Stimulated activated naive CD8-positive, alpha-beta T cell treated with anti-CD3 and anti-CD28 coated beads, Interleukin-15, amount 100 ng/mL, for 72 hours (primary cell): ENCODE data around the gene OGFR.

Experiments used
- ATAC-seq: fragments of 150-1000 bp; cut with Tn5 transposase; 2 replicates; pipeline ENCODE4 v1.10.0; 2021; ENCODE audit warnings: mild to moderate bottlenecking, moderate library complexity
- DNase-seq, 2 donors: peaks; one replicate each; pipeline ENCODE4 v3.0.0; 2021 to 2022
- H3K27ac Mint-ChIP-seq, 2 donors: one replicate each; pipeline ENCODE4 v1.8.0; 2022; ENCODE audit warnings: mild to moderate bottlenecking in 2 of 2, mixed read lengths in 2 of 2, moderate library complexity in 2 of 2
- H3K27me3 Mint-ChIP-seq: one replicate; pipeline ENCODE4 v1.8.0; 2022; ENCODE audit warnings: mixed read lengths
- H3K4me1 Mint-ChIP-seq: one replicate; pipeline ENCODE4 v1.8.0; 2022; ENCODE audit warnings: mild to moderate bottlenecking, mixed read lengths
- H3K4me3 Mint-ChIP-seq, 2 donors: one replicate each; pipeline ENCODE4 v1.8.0; 2022; ENCODE audit warnings: mild to moderate bottlenecking in 2 of 2, mixed read lengths in 2 of 2, moderate library complexity in 1 of 2
- H3K9me3 Mint-ChIP-seq, 2 donors: one replicate each; pipeline ENCODE4 v1.8.0; 2022; ENCODE audit warnings: mixed read lengths in 2 of 2

The OGFR gene

DNA sequence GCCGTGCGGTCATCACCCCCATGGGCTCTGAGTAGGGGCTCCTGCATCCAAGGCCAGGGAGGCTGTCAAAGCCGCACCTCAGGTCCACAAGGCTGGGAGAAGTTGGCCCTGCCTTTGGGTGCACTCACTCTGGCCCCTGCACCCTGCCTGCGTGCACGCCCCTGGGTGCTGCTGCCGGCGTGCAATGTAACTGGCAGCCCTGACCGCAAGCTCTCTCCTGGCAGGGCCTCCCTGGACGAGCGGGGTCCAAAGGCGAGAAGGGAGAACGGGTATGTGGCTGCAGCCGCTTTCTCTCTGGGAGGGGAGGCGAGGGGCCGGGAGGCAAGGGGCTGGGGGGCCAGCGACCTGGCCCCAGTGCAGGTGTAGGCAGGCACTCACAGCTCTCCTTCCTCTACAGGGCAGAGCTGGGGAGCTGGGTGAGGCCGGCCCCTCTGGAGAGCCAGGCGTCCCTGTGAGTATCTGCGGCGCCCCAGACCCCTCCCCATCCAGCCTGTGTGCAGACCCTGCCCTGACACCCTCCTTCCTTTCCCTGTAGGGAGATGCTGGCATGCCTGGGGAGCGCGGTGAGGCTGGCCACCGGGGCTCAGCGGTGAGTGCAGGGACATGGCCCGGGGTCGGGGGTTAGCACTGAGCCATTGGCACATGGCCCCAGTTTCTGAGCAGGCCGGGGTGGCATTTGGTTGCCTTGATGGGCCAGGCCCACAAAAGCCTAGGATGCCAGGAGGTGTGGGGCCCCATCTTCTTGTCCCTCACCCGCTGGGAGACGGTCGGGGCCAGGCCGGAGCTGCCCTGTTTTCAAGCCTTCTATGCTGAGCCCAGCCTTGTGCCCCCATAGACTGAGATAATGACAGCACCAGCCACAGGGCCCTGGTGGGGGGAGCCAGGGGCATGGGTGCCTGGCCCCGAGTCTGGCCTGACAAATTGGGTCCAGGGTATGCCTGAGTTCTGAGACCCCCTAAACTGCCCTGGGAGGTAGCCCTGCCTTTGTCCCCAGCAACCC, 24.9 kb downstream of the OGFR start:
- H3K4me3 Mint-ChIP-seq, result no peak overlapping the region
- peaks cover 13% of the 10 kb centered on the region for H3K4me1 Mint-ChIP-seq
- peak; percentile 16 for ATAC-seq
- no peak for DNase-seq
- no peaks in the 10 kb centered on the region for H3K27me3 Mint-ChIP-seq
- H3K9me3 Mint-ChIP-seq, result no peaks in the 10 kb centered on the region
- no peak overlapping the region for H3K27ac Mint-ChIP-seq

DNA sequence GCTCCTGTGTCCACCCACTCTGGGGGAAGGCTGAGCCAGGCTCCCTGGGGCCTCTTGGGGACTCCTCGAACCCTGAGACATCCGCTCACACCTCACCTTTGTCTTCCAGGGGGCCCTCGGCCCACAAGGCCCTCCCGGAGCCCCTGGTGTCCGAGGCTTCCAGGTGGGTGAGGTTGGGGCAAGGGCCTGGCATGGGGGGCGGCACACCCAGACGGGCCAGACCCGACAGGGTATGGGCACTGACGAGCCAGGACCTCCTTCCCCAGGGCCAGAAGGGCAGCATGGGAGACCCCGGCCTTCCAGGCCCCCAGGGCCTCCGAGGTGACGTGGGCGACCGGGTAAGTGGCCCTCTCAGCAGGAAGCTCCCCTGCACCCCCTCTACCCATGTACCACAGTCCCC, 25.6 kb downstream of the OGFR start:
- Mint-ChIP-seq H3K4me1 (peaks cover 13% of the 10 kb centered on the region), H3K9me3 (no peaks in the 10 kb centered on the region), H3K27ac (no peak overlapping the region), H3K4me3 (no peak overlapping the region), H3K27me3 (no peaks in the 10 kb centered on the region)
- ATAC-seq, result no peak
- DNase-seq, result no peak

DNA sequence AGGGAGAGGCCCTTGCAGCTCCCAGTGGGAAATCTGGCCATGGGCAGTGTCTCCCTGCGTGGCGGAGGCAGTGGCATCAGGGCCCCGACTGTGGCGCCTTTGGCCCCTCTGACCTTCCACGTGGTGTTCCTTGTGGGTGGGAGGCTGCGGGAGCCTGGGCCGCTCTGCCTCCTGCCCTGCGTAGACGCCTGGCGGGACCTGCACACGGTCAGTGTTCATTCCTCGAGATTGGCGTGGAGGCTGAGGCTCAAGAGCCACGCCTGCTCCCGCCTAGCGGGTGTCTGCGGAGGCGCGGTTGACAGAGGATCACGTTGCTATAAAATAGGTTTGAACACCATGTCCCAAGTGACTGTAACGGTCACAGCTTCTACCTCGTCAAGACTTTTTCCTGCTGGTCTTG, 26.2 kb downstream of the OGFR start:
- ATAC-seq (no peak), DNase-seq (no peak)
- Mint-ChIP-seq H3K9me3 (no peaks in the 10 kb centered on the region), H3K27me3 (no peaks in the 10 kb centered on the region), H3K4me1 (peaks cover 13% of the 10 kb centered on the region), H3K4me3 (no peak overlapping the region), H3K27ac (no peak overlapping the region)

DNA sequence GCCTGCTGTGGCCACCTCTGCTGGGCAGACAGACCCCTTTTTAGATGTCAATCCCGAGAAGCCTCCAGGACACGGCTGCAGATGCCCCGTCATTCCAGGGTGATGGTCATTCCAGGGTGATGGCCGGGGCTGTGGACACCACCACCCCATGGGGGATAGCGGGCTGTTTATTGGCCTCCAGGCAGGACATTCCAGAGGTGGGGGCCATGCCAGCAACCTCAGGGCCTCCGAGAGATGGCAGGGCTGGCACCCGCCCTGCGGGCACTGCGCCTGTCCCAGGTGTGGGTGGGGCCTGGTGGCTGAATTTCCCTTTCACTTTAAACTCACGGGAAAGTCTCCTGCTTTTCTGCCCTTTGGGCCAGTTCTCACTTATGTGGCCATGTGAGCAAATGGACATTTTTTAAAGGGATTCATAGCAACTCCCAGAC, 26.7 kb downstream of the OGFR start:
- Mint-ChIP-seq H3K4me1 (peaks cover 13% of the 10 kb centered on the region), H3K4me3 (no peak overlapping the region), H3K27me3 (no peaks in the 10 kb centered on the region), H3K27ac (peak overlapping the region in 1 of 2 donors; percentile 7), H3K9me3 (no peaks in the 10 kb centered on the region)
- ATAC-seq (no peak), DNase-seq (no peak)

DNA sequence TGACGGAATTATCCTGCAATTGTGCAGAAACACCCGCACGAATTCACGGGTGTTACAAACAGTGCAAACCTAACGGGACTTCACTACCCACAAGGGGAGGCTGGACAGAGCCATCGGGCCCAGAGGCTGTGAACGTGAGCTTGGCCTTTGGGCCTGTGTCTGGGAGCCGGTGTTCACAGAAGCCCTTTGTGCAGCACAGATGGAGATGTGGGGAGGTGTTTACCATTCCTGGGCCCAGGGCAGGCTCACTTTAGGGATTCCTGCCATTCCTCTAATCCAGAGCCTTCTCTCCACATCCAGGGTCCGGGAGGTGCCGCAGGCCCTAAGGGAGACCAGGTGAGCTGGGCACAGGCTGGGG, 27.2 kb downstream of the OGFR start:
- DNase-seq, result no peak
- no peaks in the 10 kb centered on the region for H3K27me3 Mint-ChIP-seq
- H3K9me3 Mint-ChIP-seq, result no peaks in the 10 kb centered on the region
- no peak overlapping the region for H3K4me3 Mint-ChIP-seq
- peaks cover 13% of the 10 kb centered on the region for H3K4me1 Mint-ChIP-seq
- ATAC-seq, result no peak
- H3K27ac Mint-ChIP-seq, result no peak overlapping the region

DNA sequence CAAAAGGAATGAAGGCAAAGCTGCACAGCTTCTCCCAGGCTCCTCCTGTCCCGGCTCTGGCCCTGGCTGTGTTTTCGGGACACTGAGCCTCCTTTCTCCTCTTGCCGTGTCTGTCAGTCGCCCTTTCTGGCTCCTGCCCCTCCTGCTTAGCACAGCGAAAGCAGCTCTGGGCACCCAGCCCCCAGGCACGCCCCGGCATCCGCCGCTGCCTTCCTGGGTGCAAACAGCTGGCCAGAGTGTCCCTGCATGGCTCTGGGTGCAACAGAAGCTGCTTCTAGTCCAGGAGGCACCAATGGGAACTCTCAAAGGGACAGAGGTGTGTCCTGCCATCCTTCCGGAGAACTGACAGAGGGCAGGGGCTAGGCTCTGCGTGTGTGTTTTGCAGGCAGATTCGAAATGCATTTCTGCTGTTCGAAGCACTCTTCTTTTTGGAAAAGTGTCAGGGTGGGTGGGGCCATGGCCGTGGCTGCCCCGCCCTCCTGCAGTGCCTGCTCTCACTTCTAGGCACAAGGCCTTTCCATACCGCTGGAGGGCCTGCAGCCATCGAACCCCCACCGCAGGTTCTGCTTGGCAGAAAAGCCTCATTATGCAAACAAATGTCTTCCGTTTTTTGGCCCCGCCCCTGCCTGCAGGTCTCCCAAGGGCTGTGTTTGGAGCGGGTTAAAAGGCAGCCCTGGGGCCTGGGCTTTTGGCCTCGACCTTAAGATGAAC, 27.7 kb downstream of the OGFR start:
- Mint-ChIP-seq H3K4me3 (no peak overlapping the region), H3K9me3 (no peaks in the 10 kb centered on the region), H3K27ac (no peak overlapping the region), H3K4me1 (peaks cover 13% of the 10 kb centered on the region), H3K27me3 (no peaks in the 10 kb centered on the region)
- ATAC-seq, result no peak
- no peak for DNase-seq

DNA sequence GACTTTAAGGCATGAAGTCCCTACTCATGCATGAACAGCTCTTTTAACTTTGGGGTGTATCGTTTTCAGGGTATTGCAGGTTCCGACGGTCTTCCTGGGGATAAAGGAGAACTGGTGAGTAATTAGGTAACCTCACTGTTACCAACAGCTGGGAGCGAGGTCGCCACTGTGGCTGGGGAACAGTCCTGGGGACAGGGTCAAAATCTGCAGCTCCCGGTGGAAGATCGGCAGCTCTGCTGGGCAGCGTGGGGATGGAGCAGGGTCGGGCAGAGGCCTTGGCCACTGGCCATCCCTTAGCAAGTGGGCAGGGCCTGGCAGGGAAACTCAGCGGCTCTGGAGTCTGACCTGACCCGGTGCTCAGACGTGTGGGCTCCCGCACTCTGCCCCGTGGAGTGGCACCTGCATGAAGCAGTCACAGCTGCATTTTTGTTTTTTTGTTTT, 28.3 kb downstream of the OGFR start:
- DNase-seq, result no peak
- no peak for ATAC-seq
- Mint-ChIP-seq H3K27me3 (no peaks in the 10 kb centered on the region), H3K9me3 (no peaks in the 10 kb centered on the region), H3K27ac (peak overlapping the region in 1 of 2 donors; percentile 65), H3K4me3 (no peak overlapping the region), H3K4me1 (peaks cover 13% of the 10 kb centered on the region)

DNA sequence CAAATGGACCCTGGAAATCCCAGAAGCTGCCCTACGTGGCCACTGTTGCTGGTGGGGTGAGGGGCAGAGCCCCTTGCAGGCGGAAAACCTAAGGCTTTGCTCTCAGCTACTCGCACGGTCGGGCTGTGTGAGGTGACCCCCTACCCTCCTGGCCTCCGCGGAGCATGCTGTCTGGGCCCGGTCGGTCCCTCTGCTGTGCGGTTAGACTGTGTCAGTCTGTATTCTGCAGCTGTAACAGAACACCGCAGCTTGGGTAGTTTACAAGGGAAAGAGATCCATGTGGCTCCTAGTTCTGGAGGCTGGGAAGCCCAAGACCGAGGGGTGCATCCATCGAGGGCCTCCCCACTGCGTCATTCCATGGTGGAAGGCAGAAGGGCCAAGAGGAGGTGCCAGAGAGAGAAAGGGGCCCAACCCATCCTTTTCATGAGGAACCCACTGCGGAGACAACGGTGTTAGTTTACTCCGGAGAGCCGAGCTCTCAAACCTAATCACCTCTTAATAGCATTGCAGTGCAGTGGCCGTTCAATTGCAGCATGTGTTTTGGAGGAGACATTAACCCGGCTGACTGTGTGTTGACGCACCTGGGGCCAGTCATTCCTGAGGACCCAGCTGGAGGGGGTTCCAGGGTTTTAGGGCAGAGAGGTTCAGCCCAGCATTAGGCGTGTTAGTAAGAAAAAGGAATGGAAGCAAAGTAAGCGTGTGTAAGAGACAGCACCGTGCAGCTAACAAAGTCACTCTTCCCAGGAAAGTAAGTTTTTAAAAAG, 30.5 kb downstream of the OGFR start:
- DNase-seq, result no peak
- peaks cover 13% of the 10 kb centered on the region for H3K4me1 Mint-ChIP-seq
- H3K4me3 Mint-ChIP-seq, result no peak overlapping the region
- no peaks in the 10 kb centered on the region for H3K27me3 Mint-ChIP-seq
- no peak for ATAC-seq
- H3K27ac Mint-ChIP-seq, result no peak overlapping the region
- no peaks in the 10 kb centered on the region for H3K9me3 Mint-ChIP-seq

DNA sequence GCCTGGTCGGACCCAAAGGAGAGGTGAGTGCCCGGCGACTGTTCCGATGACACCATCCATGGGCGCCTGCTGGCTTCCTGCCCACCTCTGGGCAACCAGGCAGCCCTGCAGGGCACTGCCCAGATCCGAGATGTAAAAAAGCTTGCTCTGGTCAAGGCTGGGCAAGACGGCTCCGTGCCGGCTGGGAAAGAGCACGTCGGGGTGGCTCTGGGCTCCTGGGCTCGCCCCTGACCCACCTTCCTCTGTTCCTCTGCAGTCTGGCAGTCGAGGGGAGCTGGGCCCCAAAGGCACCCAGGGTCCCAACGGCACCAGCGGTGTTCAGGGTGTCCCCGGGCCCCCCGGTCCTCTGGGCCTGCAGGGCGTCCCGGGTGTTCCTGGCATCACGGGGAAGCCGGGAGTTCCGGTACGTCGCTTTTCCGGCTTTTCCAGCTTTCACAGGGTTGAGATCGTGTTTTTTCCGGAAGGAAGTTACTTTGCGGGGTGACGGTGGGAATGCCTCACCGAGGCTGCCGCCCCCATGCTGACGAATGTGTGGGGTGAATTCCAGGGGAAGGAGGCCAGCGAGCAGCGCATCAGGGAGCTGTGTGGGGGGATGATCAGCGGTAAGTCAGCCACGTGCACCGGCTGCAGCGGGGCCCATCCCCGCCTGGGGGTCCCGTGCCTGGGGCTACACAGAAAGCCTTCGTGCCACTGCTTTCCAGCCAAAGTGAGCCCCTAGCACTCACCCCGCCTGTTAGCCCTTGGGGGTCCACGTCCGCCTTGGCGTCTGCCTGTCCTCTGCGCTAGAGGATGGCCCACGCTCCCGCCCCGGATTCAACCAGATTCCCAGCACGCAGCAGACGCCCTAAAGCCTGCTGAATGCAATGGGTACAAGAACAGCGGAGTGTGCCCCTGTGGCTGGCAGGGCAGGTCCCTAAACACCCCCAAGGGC, 31.6 kb downstream of the OGFR start:
- DNase-seq, result no peak
- no peak overlapping the region for H3K4me3 Mint-ChIP-seq
- H3K9me3 Mint-ChIP-seq, result no peaks in the 10 kb centered on the region
- peaks cover 13% of the 10 kb centered on the region for H3K4me1 Mint-ChIP-seq
- no peak overlapping the region for H3K27ac Mint-ChIP-seq
- H3K27me3 Mint-ChIP-seq, result no peaks in the 10 kb centered on the region
- ATAC-seq, result no peak

DNA sequence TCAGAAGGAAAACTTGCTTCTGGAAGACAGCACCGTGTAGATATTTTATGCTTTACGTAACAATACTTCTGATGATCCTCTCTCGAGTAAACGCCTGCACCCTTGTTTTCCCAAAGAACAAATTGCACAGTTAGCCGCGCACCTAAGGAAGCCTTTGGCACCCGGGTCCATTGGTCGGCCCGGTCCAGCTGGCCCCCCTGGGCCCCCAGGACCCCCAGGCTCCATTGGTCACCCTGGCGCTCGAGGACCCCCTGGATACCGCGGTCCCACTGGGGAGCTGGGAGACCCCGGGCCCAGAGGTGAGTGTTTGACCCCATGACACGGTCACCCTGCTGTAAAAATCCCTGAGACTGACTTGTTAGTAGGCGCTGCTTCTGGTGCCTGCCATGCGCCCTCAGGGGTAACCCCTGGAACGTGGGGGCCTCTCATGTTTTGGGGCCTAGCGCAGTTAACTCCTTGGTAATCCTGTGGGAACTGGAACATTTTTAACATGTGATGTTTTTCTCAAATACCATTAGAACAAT, 32.4 kb downstream of the OGFR start:
- Mint-ChIP-seq H3K4me3 (no peak overlapping the region), H3K27ac (no peak overlapping the region), H3K27me3 (no peaks in the 10 kb centered on the region), H3K9me3 (no peaks in the 10 kb centered on the region), H3K4me1 (peaks cover 10% of the 10 kb centered on the region)
- ATAC-seq (no peak), DNase-seq (no peak)

DNA sequence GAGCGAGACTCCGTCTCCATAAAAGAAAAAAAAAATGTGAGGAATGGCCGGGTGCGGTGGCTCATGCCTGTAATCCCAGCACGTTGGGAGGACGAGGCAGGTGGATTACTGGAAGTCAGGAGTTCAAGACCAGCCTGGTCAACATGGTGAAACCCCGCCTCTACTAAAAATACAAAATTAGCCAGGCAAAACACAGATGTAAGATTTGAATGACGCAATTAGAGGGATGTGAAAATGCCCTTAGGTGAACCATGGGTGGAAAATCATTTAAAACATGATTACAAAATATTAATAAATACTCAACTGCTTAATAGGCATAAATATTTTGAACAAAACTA, 33.1 kb downstream of the OGFR start:
- no peak for ATAC-seq
- Mint-ChIP-seq H3K9me3 (no peaks in the 10 kb centered on the region), H3K4me1 (peaks cover 3% of the 10 kb centered on the region), H3K27me3 (no peaks in the 10 kb centered on the region), H3K27ac (no peak overlapping the region), H3K4me3 (no peak overlapping the region)
- DNase-seq, result no peak

DNA sequence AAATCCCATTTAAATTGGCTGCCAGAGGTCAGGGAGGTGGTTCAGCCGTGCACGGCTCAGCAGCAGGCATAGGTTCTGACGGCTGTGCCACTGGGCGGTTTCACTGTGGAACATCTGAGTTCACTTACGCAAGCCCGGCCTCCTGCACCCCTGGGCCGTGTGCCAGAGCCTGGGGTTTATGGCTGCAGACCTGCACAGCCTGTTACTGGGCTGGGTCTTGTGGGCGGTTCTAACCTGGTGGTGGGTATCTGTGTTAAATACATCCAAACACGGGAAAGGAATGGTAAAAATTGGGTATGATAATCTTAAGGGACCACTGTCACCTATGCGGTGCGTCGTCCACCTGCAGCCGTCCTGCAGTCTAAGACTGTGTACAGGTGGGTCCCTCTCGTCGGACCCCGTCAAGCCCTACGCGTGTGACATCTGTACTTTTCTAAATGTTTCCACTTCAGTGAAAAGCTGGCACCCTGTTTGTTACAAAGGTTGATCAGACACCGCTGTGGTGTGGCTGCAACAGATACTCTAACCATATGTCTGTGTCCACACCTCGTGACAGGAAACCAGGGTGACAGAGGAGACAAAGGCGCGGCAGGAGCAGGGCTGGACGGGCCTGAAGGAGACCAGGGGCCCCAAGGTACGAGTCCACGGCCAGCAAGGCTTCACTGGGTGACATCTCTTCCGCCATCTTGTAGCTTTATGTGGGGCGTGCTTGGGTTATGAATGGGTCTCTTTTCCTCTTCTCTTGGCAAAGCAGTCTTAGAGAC, 33.7 kb downstream of the OGFR start:
- Mint-ChIP-seq H3K4me1 (no peaks in the 10 kb centered on the region), H3K9me3 (no peaks in the 10 kb centered on the region), H3K27ac (no peak overlapping the region), H3K4me3 (no peak overlapping the region), H3K27me3 (no peaks in the 10 kb centered on the region)
- ATAC-seq (no peak), DNase-seq (no peak)

DNA sequence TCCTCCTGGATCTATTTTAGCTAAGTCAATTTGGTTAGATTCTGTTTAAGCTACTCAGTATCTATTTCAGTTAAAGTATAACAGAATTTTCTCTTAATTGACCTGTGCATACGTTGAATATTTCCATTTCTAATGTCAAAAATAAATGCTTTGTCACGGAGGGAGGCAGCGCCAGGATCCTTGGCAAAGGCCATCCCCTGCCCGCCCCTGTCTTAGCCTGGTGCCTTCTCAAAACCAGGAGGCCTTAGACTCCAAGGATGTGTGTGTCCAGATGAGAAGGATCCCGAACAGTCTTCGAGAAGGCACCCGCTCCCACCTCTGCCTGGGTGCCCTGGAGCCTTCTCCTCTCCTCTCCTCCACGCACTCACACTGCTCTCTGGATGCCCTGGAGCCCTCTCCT, 34.6 kb downstream of the OGFR start:
- Mint-ChIP-seq H3K4me3 (no peak overlapping the region), H3K27ac (no peak overlapping the region), H3K9me3 (no peaks in the 10 kb centered on the region), H3K27me3 (no peaks in the 10 kb centered on the region), H3K4me1 (no peaks in the 10 kb centered on the region)
- DNase-seq (no peak), ATAC-seq (no peak)

DNA sequence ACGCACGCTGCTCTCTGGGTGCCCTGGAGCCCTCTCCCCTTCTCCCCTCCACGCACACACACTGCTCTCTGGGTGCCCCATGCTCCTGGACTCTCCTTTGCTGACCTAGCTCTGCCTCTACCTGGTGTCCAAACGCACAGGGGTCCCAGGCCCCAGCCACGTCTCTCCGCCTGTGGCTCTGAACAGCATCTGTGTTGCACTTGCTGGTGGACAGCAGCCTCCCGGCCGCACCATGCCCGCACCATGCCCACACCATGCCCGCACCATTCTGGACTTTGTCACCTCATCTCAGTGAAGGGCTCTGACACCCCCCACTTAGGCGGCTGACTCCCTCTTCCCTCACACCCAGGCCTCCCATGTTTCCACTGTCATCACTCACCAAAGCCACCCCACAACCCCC, 35.2 kb downstream of the OGFR start:
- ATAC-seq, result no peak
- Mint-ChIP-seq H3K4me1 (no peaks in the 10 kb centered on the region), H3K27ac (no peak overlapping the region), H3K4me3 (no peak overlapping the region), H3K27me3 (no peaks in the 10 kb centered on the region), H3K9me3 (no peaks in the 10 kb centered on the region)
- DNase-seq, result no peak
